Dendritic cell treated with granulocyte-macrophage colony-stimulating factor and Interleukin-4, amounts not matched to agents 40 ng/mL and 50 ng/mL, for 4 days (primary cell): ENCODE measurements around the gene ENTPD7.
A peak's percentile ranks its signal among the peaks of the same experiment; 100 is the strongest.
"Not testable (repeated sequence)": the region's sequence is repeated elsewhere in the genome, so short reads cannot be mapped to it uniquely, and the experiment has no call there.

Source experiments
- H3K27ac Mint-ChIP-seq: one replicate; pipeline ENCODE4 v1.8.0; 2022; ENCODE audit warnings: mild to moderate bottlenecking, mixed read lengths
- H3K27me3 Mint-ChIP-seq: one replicate; pipeline ENCODE4 v1.8.0; 2022; ENCODE audit warnings: mild to moderate bottlenecking, mixed read lengths
- H3K36me3 Mint-ChIP-seq: one replicate; pipeline ENCODE4 v1.8.0; 2022; ENCODE audit warnings: low read depth, mixed read lengths
- H3K4me1 Mint-ChIP-seq: one replicate; pipeline ENCODE4 v1.8.0; 2022; ENCODE audit warnings: low read depth, mixed read lengths
- H3K4me3 Mint-ChIP-seq: one replicate; pipeline ENCODE4 v1.8.0; 2022; ENCODE audit warnings: mild to moderate bottlenecking, moderate library complexity, mixed read lengths
- H3K9me3 Mint-ChIP-seq: one replicate; pipeline ENCODE4 v1.8.0; 2022; ENCODE audit warnings: mixed read lengths
- intact Hi-C: fragments of 100-400 bp; cut with micrococcal nuclease; formaldehyde crosslinking; loops from one replicate; pipeline ENCODE4 v1.15.0; 2022

Gene ENTPD7

DNA sequence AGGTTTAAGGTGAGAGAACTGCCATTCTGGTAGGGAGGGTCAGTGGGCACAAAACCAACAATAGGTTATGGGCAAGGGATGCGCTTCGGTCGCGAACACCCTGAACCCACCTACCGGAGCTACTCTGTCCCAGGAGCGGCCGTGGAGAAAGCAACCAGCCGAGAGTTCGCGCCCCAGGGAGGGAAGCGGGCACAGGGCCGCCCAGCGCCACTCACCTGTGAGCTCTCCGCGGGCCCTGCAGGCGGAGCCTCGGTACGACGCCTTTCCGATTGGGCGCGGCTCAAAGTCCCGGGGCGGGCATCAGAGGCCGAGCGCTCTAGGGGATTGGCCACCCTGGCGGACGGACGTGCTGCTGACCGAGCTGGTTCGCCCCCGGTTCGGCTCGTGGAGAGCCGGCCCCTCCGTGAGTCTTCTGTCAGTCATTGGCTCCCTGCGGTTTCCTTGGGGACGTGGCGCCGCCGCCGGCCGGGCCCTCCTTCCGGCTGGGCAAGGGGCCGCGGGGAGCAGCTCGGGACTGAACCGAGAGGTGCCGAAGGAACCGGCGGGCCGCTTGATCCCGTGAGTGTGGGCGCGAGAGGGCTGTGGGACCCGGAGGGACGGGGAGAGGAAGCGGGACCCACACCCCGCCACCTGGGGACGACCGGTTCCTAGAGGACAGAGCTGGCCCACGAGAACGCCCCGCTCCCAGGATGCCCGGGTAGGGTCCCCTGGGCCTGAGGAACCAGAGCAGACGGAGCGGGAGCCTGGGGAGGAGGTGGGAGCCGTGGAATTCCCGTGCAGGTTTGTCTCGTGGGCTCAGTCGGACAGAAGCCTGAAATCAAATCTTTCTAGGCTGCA is at the start of gene ENTPD7:
Gene ENTPD7 (plus strand): TSS at position 479 of the 837 bp plus-strand sequence. CDS start 448 bp downstream, outside the sequence.
- Mint-ChIP-seq H3K36me3 (peaks cover 32% of the 10 kb centered on the region), H3K9me3 (no peaks in the 10 kb centered on the region), H3K4me1 (peaks cover 45% of the 10 kb centered on the region), H3K27me3 (no peaks in the 10 kb centered on the region), H3K27ac (peak within 1 kb of the TSS; percentile 87), H3K4me3 (peak within 1 kb of the TSS; percentile 90)
- intact Hi-C loops: loop anchor here (1.0 kb wide), 1 partner anchor 38 kb away; no protein-coding TSS in a partner anchor

GRCh38 chr10:99610221-99610620 is 49.1 kb upstream of the ENTPD7 start:
- intact Hi-C loops: no loop called here
- Mint-ChIP-seq H3K4me3 (no peak overlapping the region), H3K27ac (no peak overlapping the region), H3K9me3 (no peaks in the 10 kb centered on the region), H3K36me3 (peaks cover 59% of the 10 kb centered on the region), H3K27me3 (no peaks in the 10 kb centered on the region), H3K4me1 (peaks cover 26% of the 10 kb centered on the region)

DNA sequence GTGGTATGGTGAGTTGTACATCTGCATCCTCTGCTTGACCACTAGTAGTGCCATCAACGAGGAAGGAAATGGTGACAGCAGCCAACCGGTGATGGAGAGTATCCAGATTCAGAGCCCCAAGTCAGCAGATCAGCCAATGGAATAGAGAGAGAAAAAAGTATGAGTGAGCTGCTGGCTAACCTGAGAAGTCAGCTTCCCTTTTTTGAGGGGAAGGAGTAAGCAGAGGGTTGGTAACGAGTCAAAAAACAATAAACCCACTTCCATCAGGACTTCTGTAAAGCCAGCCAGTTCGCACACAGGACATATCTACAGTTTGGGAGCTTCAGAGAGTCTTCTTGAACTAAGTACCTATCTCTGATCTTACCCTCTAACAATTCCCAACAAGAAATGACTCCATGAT is 48.0 kb upstream of the ENTPD7 start:
- Mint-ChIP-seq H3K9me3 (no peaks in the 10 kb centered on the region), H3K36me3 (peaks cover 65% of the 10 kb centered on the region), H3K27me3 (no peaks in the 10 kb centered on the region), H3K4me3 (no peak overlapping the region), H3K27ac (no peak overlapping the region), H3K4me1 (peaks cover 23% of the 10 kb centered on the region)
- intact Hi-C loops: no loop called here

GRCh38 chr10:99612167-99612831 is 47.0 kb upstream of the ENTPD7 start:
- H3K27ac Mint-ChIP-seq: no peak overlapping the region
- H3K4me3 Mint-ChIP-seq: no peak overlapping the region
- peaks cover 65% of the 10 kb centered on the region for H3K36me3 Mint-ChIP-seq
- H3K4me1 Mint-ChIP-seq: peaks cover 23% of the 10 kb centered on the region
- H3K9me3 Mint-ChIP-seq: no peaks in the 10 kb centered on the region
- intact Hi-C loops: loop anchor here (1.0 to 2.0 kb wide), 3 partner anchors 52 to 219 kb away; partner anchors contain the start of gene GOT1
- H3K27me3 Mint-ChIP-seq: no peaks in the 10 kb centered on the region

DNA sequence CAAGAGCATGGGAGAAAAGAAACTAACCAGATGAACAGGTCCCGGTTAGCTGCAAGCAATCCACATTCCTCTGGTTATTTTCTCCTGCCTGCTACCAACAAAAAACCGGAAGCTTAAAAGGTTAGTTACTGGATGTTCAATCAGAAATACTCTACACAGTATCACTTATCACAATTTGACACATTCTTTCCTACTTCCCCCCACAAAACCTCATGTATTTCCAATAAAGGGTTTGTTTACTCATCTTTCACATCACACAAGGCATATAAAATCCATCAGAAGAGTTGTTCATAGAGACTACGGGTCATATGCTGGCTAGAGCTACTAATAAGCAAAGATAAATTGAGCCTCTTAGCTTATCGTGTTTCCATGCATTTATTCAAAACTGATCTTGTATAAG is 43.9 kb upstream of the ENTPD7 start:
- H3K9me3 Mint-ChIP-seq: no peaks in the 10 kb centered on the region
- no peak overlapping the region for H3K27ac Mint-ChIP-seq
- peaks cover 45% of the 10 kb centered on the region for H3K4me1 Mint-ChIP-seq
- no peaks in the 10 kb centered on the region for H3K27me3 Mint-ChIP-seq
- intact Hi-C loops: no loop called here
- H3K36me3 Mint-ChIP-seq: peaks cover 44% of the 10 kb centered on the region
- H3K4me3 Mint-ChIP-seq: no peak overlapping the region

GRCh38 chr10:99617696-99618095 is 41.6 kb upstream of the ENTPD7 start:
- intact Hi-C loops: no loop called here
- Mint-ChIP-seq H3K27me3 (no peaks in the 10 kb centered on the region), H3K36me3 (peaks cover 31% of the 10 kb centered on the region), H3K9me3 (no peaks in the 10 kb centered on the region), H3K27ac (no peak overlapping the region), H3K4me3 (no peak overlapping the region), H3K4me1 (peaks cover 45% of the 10 kb centered on the region)

- H3K27ac Mint-ChIP-seq: peak overlapping the region; percentile 96
- peaks cover 55% of the 10 kb centered on the region for H3K4me1 Mint-ChIP-seq
- peaks cover 18% of the 10 kb centered on the region for H3K36me3 Mint-ChIP-seq
- peak overlapping the region; percentile 84 for H3K4me3 Mint-ChIP-seq
- intact Hi-C loops: no loop called here
- no peaks in the 10 kb centered on the region for H3K27me3 Mint-ChIP-seq
- H3K9me3 Mint-ChIP-seq: no peaks in the 10 kb centered on the region
Measured at GRCh38 chr10:99619090-99619800, 40.1 kb upstream of the ENTPD7 start.

GRCh38 chr10:99619851-99620710 is 39.2 kb upstream of the ENTPD7 start, which contains the start of gene SLC25A28:
TSS of gene SLC25A28 (minus strand) at chr10:99620439. CDS start at chr10:99620335, 104 bp downstream.
- peak within 1 kb of the TSS; percentile 84 for H3K4me3 Mint-ChIP-seq
- no peaks in the 10 kb centered on the region for H3K27me3 Mint-ChIP-seq
- H3K9me3 Mint-ChIP-seq: no peaks in the 10 kb centered on the region
- H3K4me1 Mint-ChIP-seq: peaks cover 56% of the 10 kb centered on the region
- intact Hi-C loops: no loop called here
- H3K27ac Mint-ChIP-seq: peak within 1 kb of the TSS; percentile 96
- H3K36me3 Mint-ChIP-seq: peaks cover 15% of the 10 kb centered on the region

DNA sequence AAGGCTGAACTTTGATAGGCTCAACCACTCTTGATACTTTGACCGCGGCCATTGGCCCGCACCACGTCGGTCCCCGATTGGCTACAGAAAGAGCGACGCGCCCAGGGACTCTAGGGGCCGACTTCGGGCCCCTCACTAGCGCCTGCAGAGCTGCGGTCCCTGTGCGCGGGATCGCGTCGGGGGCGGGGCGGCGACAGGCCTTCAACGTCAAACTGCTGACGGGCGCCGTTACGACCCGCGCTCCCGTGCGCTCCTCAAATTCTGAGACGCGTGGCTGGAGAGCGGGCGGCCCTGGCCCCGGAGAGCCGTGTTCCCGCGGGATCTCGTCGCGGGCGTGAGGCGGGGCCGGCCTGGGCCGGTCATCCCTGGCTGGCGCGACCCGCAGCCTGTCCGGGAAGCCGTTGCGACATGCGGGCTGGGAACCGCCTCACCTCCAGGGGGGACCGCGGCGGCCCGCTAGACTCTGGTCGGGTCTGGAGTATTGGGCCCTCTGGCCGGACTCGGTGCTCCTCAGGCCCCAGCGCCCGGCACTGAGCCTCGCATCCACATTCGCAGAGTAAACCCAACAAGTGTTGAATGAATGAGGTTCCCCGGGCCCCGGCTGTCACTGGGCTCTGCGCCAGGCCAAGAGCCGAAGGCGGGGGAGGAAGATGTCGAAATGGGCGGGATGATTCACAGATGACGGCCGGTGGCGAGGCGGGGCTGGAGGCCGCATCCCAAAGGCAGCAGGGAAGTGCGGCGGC is 38.4 kb upstream of the ENTPD7 start:
- Mint-ChIP-seq H3K4me3 (peak overlapping the region; percentile 84), H3K4me1 (peaks cover 50% of the 10 kb centered on the region), H3K27me3 (no peaks in the 10 kb centered on the region), H3K9me3 (no peaks in the 10 kb centered on the region), H3K27ac (peak overlapping the region; percentile 96), H3K36me3 (peaks cover 7% of the 10 kb centered on the region)
- intact Hi-C loops: loop anchor here (1.0 kb wide), 1 partner anchor 38 kb away; the partner anchor contains the start of gene ENTPD7

- intact Hi-C loops: loop anchor here (1.0 kb wide), 1 partner anchor 38 kb away; the partner anchor contains the start of gene ENTPD7
- no peaks in the 10 kb centered on the region for H3K9me3 Mint-ChIP-seq
Measured at GRCh38 chr10:99621454-99622251, 37.7 kb upstream of the ENTPD7 start.

GRCh38 chr10:99623919-99624318 is 35.4 kb upstream of the ENTPD7 start:
- Mint-ChIP-seq H3K4me3 (no peak overlapping the region), H3K27ac (no peak overlapping the region), H3K27me3 (no peaks in the 10 kb centered on the region), H3K4me1 (peaks cover 33% of the 10 kb centered on the region), H3K36me3 (peaks cover 7% of the 10 kb centered on the region), H3K9me3 (no peaks in the 10 kb centered on the region)
- intact Hi-C loops: no loop called here

More at GRCh38 chr10:99621454-99622251, 37.7 kb upstream of the ENTPD7 start:
- H3K27ac Mint-ChIP-seq: peak overlapping the region; percentile 96
- H3K4me3 Mint-ChIP-seq: peak overlapping the region; percentile 84
- peaks cover 50% of the 10 kb centered on the region for H3K4me1 Mint-ChIP-seq
- no peaks in the 10 kb centered on the region for H3K27me3 Mint-ChIP-seq
- peaks cover 7% of the 10 kb centered on the region for H3K36me3 Mint-ChIP-seq

GRCh38 chr10:99625124-99625523 is 34.2 kb upstream of the ENTPD7 start:
- H3K4me3 Mint-ChIP-seq, H3K27ac Mint-ChIP-seq, H3K9me3 Mint-ChIP-seq, intact Hi-C loops, H3K36me3 Mint-ChIP-seq, H3K27me3 Mint-ChIP-seq: not testable (repeated sequence)
- H3K4me1 Mint-ChIP-seq: peaks cover 28% of the 10 kb centered on the region
